Testis (tissue), 3 donors: ENCODE data around the gene COQ8B. TPM values are rescaled to one million over a fixed set of nuclear protein-coding genes. Genes with fewer than 3 reads are reported as not detected.

ENCODE experiments used
- DNase-seq: peaks from one replicate; pipeline ENCODE4 v3.0.0-alpha.2; 2019
- H3K27ac ChIP-seq, 2 donors: fragments of 200-600 bp; sonication (generic); one replicate each; pipeline ENCODE4 v1.5.1; 2019
- H3K27me3 ChIP-seq: fragments of 200-600 bp; sonication (generic); one replicate; pipeline ENCODE4 v1.5.1; 2019
- H3K36me3 ChIP-seq: fragments of 200-600 bp; sonication (generic); one replicate; pipeline ENCODE4 v1.5.1; 2017; ENCODE audit warnings: low read depth; ENCODE audit errors: missing control alignments
- H3K4me1 ChIP-seq: fragments of 200-600 bp; sonication (generic); one replicate; pipeline ENCODE4 v1.5.1; 2019
- H3K4me3 ChIP-seq, 2 donors: fragments of 200-600 bp; sonication (generic); one replicate each; pipeline ENCODE4 v1.5.1; 2017 to 2019
- H3K9me3 ChIP-seq: fragments of 200-600 bp; sonication (generic); one replicate; pipeline ENCODE4 v1.5.1; 2017
- CTCF ChIP-seq, 3 experiments: fragments of 450-650 bp in 2 of 3; fragments of 200-600 bp in 1 of 3; sonication (generic) in 1 of 3; IDR thresholded peaks; one replicate each; pipeline ENCODE4 v1.5.1; 2016 to 2019; ENCODE audit warnings: antibody characterized with exemption in 3 of 3, mild to moderate bottlenecking in 2 of 3, moderate library complexity in 1 of 3
- POLR2A ChIP-seq: fragments of 450-650 bp; IDR thresholded peaks from one replicate; pipeline ENCODE4 v1.6.1; 2017; ENCODE audit warnings: antibody characterized with exemption, mild to moderate bottlenecking, moderate library complexity
- WGBS, 2 donors: methylation state at CpG; one replicate each; pipeline ENCODE4 v1.1.5; 2018; 5-methylcytosine and 5-hydroxymethylcytosine counted together
- intact Hi-C: fragments of 100-400 bp; cut with DNase I; formaldehyde crosslinking; loops from one replicate; pipeline ENCODE4 v1.15.1; 2023; ENCODE audit warnings: low total_unique reads
- polyA plus RNA-seq: library from polyadenylated mRNA; stranded (reverse); fragments of 350-450 nt; fragmentation: Illumina TruSeq; extraction: RNeasy Lipid Tissue Mini Kit (QIAGEN cat#74804); gene quantifications from one replicate; pipeline ENCODE4 v1.2.3, GENCODE V29; 2014; ENCODE audit warnings: low read depth, low replicate concordance; ENCODE audit not compliant: insufficient read depth
- total RNA-seq, 2 donors: library from RNA; depleted of rRNA; stranded (reverse); fragments of >200 nt; gene quantifications; one replicate each; pipeline ENCODE4 v1.2.3, GENCODE V29; 2016

The COQ8B gene
- total and polyA plus RNA-seq, 3 donors from 2014 or later: 43.8 to 71.7 (median 56.6) TPM

- DNase-seq: no peak
- no peaks in the 10 kb centered on the region for H3K27me3 ChIP-seq
- H3K36me3 ChIP-seq: no peaks in the 10 kb centered on the region
- peak overlapping the region; percentile 90 to 98 for H3K27ac ChIP-seq
- 43 to 58% methylated on average over 7 to 9 of the region's 9 CpGs for WGBS, 2 donors
- intact Hi-C loops: no loop called here
- H3K4me1 ChIP-seq: peaks cover 45% of the 10 kb centered on the region
- H3K9me3 ChIP-seq: no peaks in the 10 kb centered on the region
- no peak overlapping the region for H3K4me3 ChIP-seq
- TF ChIP-seq CTCF (IDR thresholded peaks at IDR 0.05) (no peak), POLR2A (no peak)
Observed at GRCh38 chr19:40721936-40722661, 5.4 kb upstream of the COQ8B start.

GRCh38 chr19:40721140-40721486 lies 4.4 kb upstream of the COQ8B start:
- Histone ChIP-seq H3K36me3 (no peaks in the 10 kb centered on the region), H3K27me3 (no peaks in the 10 kb centered on the region), H3K9me3 (no peaks in the 10 kb centered on the region), H3K4me3 (peak overlapping the region in 1 of 2 donors; percentile 20), H3K27ac (peak overlapping the region; percentile 90 to 98), H3K4me1 (peaks cover 48% of the 10 kb centered on the region)
- WGBS, 2 donors: 74 to 93% methylated on average over 6 of the region's 6 CpGs
- DNase-seq: no peak
- no peak for TF ChIP-seq POLR2A
- no peak for TF ChIP-seq CTCF (IDR thresholded peaks at IDR 0.05)
- intact Hi-C loops: no loop called here

- Histone ChIP-seq H3K27ac (peak overlapping the region; percentile 90 to 98), H3K4me1 (peaks cover 49% of the 10 kb centered on the region), H3K36me3 (no peaks in the 10 kb centered on the region), H3K4me3 (peak overlapping the region; percentile 73 to 87), H3K9me3 (no peaks in the 10 kb centered on the region), H3K27me3 (no peaks in the 10 kb centered on the region)
- no peak for DNase-seq
- TF ChIP-seq POLR2A (no peak), CTCF (IDR thresholded peaks at IDR 0.05) (no peak)
- WGBS, 2 donors: 46 to 51% methylated on average over 7 of the region's 7 CpGs
- intact Hi-C loops: loop anchor here (5.0 kb wide), 1 partner anchor 57 kb away; no protein-coding TSS in a partner anchor
Observed at GRCh38 chr19:40719414-40719894, 2.8 kb upstream of the COQ8B start.

- peak; percentile 77 for DNase-seq
- Histone ChIP-seq H3K36me3 (no peaks in the 10 kb centered on the region), H3K27ac (peak overlapping the region; percentile 90 to 98), H3K4me3 (peak overlapping the region; percentile 73 to 87), H3K9me3 (no peaks in the 10 kb centered on the region), H3K4me1 (peaks cover 55% of the 10 kb centered on the region), H3K27me3 (no peaks in the 10 kb centered on the region)
- 7% methylated on average over 16 of the region's 16 CpGs for WGBS, 2 donors
- TF ChIP-seq CTCF (IDR thresholded peaks at IDR 0.05) (no peak), POLR2A (no peak)
- intact Hi-C loops: loop anchor here (5.0 kb wide), 1 partner anchor 57 kb away; no protein-coding TSS in a partner anchor
Observed at GRCh38 chr19:40718774-40719391, 2.2 kb upstream of the COQ8B start.
